Embryonic facial prominence (tissue), 1 donor: ENCODE data around the gene RBM14.
"Not testable (repeated sequence)": the region's sequence is repeated elsewhere in the genome, so short reads cannot be mapped to it uniquely, and the experiment has no call there.

Source experiments
- DNase-seq: peaks from one replicate; pipeline ENCODE4 v3.0.0-alpha.2; 2016; ENCODE audit errors: extremely low spot score

RBM14 gene

DNA sequence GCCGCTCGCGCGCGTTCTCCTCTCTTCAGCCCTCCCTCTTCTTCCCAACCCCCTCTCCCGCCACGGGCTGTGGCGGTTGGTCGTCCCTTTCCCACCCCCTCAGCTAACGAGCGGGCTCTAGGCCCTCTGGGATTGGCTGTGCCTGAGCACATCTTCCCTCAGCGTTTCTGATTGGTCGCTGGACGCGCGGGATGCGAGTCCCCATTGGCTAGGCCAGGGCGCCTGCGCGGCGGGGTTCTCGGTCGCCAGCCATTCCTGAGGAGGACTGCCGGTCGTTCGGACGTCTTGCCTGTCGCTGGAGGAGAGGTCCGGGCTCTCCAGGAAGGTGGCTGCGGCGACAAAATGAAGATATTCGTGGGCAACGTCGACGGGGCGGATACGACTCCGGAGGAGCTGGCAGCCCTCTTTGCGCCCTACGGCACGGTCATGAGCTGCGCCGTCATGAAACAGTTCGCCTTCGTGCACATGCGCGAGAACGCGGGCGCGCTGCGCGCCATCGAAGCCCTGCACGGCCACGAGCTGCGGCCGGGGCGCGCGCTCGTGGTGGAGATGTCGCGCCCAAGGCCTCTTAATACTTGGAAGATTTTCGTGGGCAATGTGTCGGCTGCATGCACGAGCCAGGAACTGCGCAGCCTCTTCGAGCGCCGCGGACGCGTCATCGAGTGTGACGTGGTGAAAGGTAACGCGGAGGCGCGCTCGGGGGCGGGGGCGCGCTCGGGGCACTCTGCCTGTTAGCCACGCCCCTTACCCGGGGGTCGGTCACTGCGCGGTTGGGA lies at the start of gene RBM14:
Gene RBM14, plus strand, starts transcription at position 252 of the 776 bp plus-strand sequence. Its CDS starts 91 bp downstream, at position 343.
- peak; percentile 95 for DNase-seq

DNA sequence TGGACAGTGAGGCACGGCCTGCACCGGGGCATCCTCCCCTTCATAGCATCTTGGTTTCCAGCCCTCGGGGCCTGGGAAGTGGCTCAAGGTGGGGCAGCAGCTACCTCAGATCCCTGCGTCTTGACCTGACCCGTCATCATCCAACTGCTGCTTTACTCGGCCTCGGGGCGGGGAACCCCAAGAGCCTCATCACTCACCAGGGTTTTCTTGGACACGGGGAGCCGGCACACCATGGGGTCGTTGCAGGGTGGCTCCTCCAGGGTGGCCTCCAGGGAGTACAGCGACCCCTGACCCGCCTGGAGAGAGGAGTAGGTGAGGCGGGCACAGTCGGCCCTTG lies 48.7 kb upstream of the RBM14 start:
- no peak for DNase-seq

GRCh38 chr11:66568124-66568916 lies 48.1 kb upstream of the RBM14 start, which contains the start of gene CTSF:
CTSF (minus strand) TSS chr11:66568606; CDS start chr11:66568486, 120 bp downstream.
- no peak for DNase-seq

DNA sequence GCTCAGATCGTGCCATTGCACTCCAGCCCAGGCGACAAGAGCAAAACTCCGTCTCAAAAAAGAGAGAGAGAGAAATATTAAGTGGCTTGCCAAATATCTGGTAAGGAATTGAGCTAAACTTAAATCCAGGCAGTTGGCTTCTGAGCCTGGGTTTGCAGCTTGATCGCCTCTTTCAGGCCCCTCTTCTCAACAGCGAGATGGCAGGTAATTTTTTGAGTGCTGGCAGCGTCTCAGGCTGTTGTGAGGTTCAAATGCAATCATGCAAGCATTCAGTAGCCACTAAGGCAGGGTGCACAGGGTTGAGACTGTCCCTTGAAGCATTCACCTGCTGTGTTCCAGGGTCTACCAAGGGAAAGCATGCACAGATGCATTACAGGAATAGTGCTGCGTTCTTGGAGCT lies 47.4 kb upstream of the RBM14 start:
- DNase-seq, result no peak

DNA sequence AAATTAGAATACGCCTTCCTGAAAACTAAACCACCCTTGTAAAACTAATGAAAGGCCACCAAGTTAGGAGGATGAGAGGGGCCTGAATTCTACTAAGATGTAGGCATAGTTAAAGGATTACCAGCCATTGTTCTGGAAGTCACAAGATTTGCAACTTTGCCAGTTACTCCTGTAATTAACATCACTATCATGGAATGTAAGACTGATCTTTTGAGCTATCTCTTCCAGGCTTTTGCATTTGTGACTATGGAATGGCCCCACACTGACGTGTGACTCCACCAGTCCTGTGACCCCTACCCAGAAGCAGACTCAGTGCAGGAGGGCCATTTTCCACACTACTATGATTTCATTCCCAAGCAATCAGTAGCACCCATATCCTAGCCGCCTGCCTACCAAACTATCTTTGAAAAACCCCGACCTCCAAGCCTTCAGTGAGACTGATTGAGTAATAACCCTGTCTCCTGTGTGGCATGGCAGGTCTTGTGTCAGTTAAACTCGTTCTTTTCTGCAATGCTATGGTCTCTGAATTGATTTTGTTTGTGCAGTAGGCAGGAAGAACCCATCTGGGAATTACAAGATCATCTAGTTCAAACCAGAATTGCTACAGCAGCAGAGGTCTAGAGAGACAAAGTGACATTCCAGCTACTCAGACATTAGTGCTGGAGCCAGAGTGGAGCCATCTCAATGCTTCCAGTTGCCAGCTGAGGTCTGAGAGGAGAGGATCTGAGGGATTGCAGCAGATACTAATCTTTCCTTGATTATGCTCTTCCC lies 46.2 kb upstream of the RBM14 start:
- DNase-seq, result no peak

- DNase-seq, result no peak
These were observed 45.6 kb upstream of the RBM14 start for GRCh38 chr11:66570850-66571180.

DNA sequence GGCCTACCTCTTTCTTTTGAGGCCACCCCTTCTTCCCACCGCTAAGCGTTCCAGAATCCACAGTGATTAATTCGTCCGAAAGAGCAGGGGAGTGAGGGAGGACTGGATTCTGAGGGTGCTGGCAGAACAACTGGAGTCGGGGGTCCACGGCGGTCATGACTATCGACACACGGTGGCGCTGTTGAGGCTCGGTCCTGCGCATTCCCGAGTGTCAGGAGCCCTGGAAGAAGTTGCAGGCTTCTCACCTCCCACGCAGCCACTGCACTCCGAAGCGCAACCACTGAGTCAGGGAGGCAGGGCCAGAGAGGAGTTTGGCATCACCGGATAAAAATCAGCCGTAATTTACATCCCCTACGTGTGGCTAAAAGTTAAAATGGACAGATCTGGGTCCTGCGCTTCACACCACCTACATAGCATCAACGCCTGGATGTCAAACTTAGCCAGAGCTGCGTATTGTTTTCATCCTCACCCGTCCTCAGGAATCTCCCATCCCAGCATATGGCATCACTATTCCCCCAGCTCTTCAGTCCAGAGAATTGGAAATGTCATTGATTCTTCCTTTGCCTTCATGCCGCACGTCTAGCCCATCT lies 37.3 kb upstream of the RBM14 start:
- no peak for DNase-seq

GRCh38 chr11:66580803-66581202 lies 35.6 kb upstream of the RBM14 start:
- DNase-seq, result no peak

DNA sequence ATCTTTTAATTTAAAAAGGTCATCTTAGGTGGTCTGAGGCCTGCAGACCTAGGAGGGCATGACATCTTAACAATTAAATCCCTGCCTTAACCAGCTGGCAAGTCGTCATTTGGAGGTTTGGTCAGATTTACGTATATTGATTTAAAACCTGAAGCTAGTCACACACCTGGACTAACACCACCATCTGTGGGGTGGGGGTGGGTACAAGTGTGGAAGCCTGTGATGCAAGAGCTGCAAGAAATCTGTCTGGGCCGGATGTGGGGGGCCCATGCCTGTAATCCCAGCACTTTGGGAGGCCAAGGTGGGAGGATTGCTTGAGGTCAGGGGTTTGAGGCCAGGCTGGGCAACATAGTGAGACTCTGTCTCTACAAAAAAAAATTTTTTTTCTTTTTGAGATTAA lies 35.2 kb upstream of the RBM14 start:
- no peak for DNase-seq

DNA sequence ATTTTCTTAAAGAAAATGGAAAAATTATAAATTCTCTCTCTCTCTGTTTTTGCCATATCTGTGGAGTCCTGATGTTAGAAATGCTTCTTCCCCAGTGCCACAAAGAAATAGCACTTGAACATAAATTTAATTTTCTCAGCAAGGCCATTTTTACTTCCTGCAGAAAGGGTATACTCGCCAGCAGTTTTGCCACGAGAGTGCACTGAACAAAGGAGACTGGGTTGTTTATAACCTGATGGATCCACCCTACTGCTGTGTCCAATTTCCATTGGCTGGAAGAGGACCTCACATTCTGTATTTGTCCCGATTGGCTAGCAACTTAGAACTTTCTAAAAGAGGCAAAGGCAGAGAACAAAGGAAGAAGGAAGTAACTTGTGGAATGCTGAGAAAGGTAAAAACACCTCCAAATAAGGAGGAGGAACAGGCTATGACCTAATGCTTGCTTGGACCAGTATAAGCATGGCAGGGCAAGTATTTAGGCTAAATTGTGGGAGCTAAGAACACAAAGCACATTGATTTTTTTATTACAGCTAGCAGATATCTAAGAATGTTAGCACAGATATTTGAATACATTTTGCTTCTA lies 33.8 kb upstream of the RBM14 start:
- not testable (repeated sequence) for DNase-seq

- DNase-seq, result not testable (repeated sequence)
These were observed 31.0 kb upstream of the RBM14 start for GRCh38 chr11:66585447-66585846.

GRCh38 chr11:66586136-66586535 lies 30.3 kb upstream of the RBM14 start:
- no peak for DNase-seq

DNA sequence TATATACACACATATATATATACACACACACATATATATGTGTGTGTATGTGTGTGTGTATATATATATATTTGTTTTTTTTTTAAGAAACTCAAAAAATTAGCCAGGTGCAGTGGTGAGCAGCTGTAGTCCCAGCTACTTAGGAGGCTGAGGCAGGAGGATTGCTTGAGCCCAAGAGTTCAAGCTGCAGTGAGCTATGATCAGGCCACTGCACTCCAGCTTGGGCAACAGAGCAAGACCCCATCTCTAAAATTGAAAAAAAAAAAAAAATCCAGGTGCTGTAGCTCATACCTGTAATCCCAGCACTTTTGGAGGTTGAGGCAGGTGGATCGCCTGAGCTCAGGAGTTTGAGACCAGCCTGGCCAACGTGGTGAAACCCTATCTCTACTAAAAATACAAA lies 27.1 kb upstream of the RBM14 start:
- DNase-seq, result not testable (repeated sequence)

DNA sequence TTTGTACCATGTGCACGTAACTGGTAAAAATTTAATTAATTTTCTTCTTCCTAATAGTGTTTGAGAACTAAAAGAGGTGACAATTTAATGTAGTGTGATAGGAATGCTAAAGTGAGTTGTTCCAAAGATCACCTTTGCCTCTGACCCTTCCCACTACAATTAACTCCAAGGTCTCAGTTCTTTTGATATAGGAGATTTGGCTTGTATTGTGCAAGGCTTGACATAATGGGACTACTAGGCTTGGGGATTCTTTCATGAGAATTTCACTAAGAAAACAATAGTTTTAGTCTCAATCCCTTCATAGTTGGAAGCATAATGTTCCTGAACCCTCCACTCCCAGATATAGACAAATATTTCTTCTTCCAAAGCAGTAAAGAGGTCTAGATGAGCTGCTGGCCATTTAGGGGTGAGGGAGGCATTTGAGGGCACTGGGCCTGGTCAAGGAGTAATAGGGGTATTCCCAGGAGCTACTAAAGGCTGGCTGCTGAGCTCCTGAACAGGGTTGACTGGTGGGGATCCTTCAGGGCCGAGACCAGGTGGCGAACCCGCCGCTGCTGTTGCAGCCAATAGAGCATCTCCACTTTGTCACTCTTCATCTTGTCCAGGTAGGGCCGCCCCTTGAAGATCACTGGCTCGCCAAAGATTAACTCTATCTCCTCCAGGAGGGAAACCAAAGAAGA lies 26.3 kb upstream of the RBM14 start:
- no peak for DNase-seq

DNA sequence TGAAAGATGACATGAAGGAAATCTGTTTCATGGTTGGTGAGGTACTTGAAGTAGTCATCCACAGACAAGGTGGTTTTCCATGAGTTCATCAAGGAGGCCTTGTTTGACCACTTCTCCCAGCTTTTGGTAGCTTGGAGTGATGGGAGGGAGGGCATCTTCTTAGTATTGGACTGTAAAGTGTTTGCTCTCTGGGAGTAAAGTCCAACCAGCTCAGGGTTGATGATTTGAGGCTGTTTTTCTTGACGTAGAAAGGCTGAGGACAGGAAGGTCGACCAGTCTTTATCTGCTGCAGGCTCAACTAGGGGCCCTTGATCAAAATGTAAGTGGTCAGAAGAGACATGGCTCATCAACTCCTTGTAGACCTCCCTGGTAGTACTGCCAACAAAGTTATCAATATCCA lies 25.3 kb upstream of the RBM14 start:
- DNase-seq, result no peak

GRCh38 chr11:66592457-66593302 lies 23.8 kb upstream of the RBM14 start, which contains the start of the genes CCDC87 and CCS:
CCDC87 (minus strand) TSS chr11:66593063; CDS start chr11:66593015, 48 bp downstream.
CCS (plus strand) TSS chr11:66593185; CDS start chr11:66593262, 77 bp downstream.
- DNase-seq, result peak; percentile 90

DNA sequence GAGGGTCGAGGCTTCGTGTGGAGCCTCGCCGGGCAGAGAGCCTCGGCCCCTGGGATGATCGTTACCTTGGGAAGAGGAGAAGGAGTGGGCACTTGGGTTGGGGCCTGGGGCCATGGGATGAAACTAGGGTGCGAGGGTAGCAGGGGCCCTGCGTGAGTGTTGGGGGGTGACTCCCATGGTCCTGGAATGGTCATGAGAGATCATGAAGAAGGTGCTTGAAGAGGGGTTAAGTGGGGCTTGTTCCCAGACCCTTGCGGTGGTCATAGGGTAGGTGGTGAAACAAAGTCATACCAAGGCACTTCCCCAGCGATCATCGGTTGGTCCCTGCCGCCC lies 23.2 kb upstream of the RBM14 start:
- no peak for DNase-seq

GRCh38 chr11:66593650-66594049 lies 22.8 kb upstream of the RBM14 start:
- DNase-seq, result no peak

GRCh38 chr11:66595245-66595904 lies 21.1 kb upstream of the RBM14 start:
- DNase-seq, result no peak

- DNase-seq, result no peak
These were observed 17.4 kb upstream of the RBM14 start for GRCh38 chr11:66598993-66599392.
